Measurements from ENCODE around the gene SLC11A2. TPM values are rescaled to one million over a fixed set of nuclear protein-coding genes. Genes with fewer than 3 reads are reported as not detected.

The SLC11A2 gene
- total and polyA plus RNA-seq, 9 of the 15 experiments (the other 6 are each of a cell fraction or from before 2014, with no cell fraction given): 21.1 to 54.0 (median 32.9) TPM

DNA sequence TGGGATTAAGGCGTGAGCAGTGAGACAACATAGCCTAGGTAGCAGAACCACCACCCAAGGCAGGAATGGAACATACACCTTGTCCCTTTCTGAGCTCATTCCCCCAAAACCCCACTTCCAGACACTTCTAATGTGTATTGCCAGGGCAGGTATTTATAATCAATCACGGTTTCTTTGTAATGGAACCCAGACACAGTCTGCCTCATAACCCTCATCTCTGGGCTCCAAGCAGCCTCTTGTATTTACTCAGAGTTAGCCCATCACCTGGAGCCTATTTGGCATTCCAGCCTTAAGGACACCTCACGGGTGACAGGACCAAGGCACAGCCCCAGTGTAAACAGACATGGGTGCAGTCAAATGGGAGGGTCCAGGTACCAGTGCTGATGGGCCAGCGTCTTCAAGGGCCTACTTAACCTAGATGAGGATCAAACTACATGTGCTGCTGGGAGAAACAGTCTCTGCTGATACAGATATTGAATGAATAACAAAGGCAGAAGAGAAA is 76.3 kb downstream of the SLC11A2 start:
- no peaks in the 10 kb centered on the region for H3K9me1 ChIP-seq (ENCODE audit: control insufficient read depth, insufficient read depth, low read length)
- H3K36me3 ChIP-seq (ENCODE audit: control insufficient read depth, insufficient read depth, low read length): no peaks in the 10 kb centered on the region
- no peak overlapping the region for H3K9ac ChIP-seq (ENCODE audit: insufficient read depth in 1 of 2, low read depth in 2 of 2, low read length in 2 of 2)
- no peak overlapping the region for H2AFZ ChIP-seq (ENCODE audit: low read depth, low read length)
- H3K4me1 ChIP-seq (replicated peaks in 1 of 2; ENCODE audit: control insufficient read depth in 2 of 2, insufficient read depth in 2 of 2, low read length in 2 of 2): peaks cover 0 to 5% of the 10 kb centered on the region in 2 experiments; a peak in 1 of 5 replicates
- H3K79me2 ChIP-seq (ENCODE audit: control insufficient read depth, insufficient read depth, low read length): no peaks in the 10 kb centered on the region
- intact Hi-C loops (cut with micrococcal nuclease) (no loop called here), in situ Hi-C loops (cut with MboI) (no loop called here)
- H3K9me3 ChIP-seq (replicated peaks; ENCODE audit: control insufficient read depth, insufficient read depth, low read depth, low read length): no peaks in the 10 kb centered on the region
- DNase-seq (ENCODE audit: extremely low read depth in 1 of 4, low spot score in 3 of 4): no peak
- TF ChIP-seq CEBPB (tag; IDR thresholded peaks at IDR 0.05) (no peak), EHMT2 (IDR thresholded peaks at IDR 0.05) (no peak), ZBTB2 (IDR thresholded peaks at IDR 0.05) (no peak), KAT2B (IDR thresholded peaks at IDR 0.05; ENCODE audit: low read depth, low read length) (no peak), BRF1 (IDR thresholded peaks at IDR 0.05; ENCODE audit: borderline replicate concordance, extremely low read depth, insufficient read length) (no peak), XRCC3 (IDR thresholded peaks at IDR 0.05) (no peak)
- TF ChIP-seq, protein P1, sequence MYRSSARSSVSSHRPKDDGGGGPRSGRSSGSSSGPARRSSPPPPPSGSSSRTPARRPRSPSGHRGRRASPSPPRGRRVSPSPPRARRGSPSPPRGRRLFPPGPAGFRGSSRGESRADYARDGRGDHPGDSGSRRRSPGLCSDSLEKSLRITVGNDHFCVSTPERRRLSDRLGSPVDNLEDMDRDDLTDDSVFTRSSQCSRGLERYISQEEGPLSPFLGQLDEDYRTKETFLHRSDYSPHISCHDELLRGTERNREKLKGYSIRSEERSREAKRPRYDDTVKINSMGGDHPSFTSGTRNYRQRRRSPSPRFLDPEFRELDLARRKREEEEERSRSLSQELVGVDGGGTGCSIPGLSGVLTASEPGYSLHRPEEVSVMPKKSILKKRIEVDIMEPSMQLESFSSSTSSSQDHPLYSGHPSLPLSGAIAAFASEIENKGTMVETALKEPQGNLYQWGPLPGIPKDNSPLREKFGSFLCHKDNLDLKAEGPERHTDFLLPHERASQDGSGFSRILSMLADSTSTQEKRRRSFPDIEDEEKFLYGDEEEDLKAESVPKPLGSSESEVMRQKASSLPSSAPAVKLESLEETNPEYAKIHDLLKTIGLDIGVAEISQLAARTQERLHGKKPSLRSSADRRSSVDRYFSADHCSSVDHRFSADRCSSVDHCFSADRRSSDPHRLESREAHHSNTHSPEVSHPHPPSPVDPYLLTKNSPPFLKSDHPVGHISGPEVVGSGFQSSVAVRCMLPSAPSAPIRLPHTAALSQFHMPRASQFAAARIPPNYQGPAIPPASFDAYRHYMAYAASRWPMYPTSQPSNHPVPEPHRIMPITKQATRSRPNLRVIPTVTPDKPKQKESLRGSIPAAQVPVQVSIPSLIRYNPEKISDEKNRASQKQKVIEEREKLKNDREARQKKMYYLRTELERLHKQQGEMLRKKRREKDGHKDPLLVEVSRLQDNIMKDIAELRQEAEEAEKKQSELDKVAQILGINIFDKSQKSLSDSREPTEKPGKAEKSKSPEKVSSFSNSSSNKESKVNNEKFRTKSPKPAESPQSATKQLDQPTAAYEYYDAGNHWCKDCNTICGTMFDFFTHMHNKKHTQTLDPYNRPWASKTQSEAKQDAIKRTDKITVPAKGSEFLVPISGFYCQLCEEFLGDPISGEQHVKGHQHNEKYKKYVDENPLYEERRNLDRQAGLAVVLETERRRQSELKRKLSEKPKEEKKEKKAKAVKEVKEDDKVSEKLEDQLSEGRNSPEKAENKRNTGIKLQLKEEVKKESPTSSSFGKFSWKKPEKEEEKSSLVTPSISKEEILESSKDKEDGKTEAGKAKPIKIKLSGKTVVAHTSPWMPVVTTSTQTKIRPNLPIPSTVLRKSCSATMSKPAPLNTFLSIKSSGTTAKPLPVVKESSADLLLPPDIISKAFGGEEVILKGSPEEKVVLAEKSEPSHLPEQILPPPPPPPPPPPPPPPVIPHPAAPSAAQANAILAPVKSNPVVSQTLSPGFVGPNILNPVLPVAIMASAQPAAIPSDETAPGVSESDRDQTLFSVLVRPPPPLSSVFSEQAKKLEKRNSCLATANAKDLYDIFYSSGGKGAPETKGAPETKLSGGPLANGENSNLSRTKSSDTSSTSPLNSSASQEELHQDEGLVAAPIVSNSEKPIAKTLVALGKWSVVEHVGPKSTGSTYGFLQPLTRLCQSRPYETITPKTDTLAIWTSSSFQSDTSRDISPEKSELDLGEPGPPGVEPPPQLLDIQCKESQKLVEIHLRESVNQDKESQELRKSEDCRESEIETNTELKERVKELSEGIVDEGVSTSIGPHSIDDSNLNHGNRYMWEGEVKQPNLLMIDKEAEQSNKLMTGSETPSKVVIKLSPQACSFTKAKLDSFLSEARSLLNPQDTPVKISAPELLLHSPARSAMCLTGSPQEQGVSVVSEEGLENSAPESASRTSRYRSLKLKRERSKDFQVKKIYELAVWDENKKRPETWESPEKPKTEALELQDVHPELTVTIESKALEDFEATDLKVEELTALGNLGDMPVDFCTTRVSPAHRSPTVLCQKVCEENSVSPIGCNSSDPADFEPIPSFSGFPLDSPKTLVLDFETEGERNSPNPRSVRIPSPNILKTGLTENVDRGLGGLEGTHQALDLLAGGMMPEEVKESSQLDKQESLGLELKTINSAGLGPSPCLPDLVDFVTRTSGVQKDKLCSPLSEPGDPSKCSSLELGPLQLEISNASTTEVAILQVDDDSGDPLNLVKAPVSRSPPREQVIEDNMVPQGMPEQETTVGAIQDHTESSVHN (IDR thresholded peaks at IDR 0.05; ENCODE audit: borderline replicate concordance in 1 of 2, low read depth in 1 of 2): no peak
- BruUV-seq (replicated peaks): no TSS peak
- POLR2A ChIA-PET: interaction anchor here (0.6 kb wide), 1 partner anchor 87 kb away, joined by 3 read pairs; no protein-coding TSS in a partner anchor
- 16% methylated on average over 4 of the region's 4 CpGs for WGBS (ENCODE audit: insufficient coverage, low coverage, missing lambda C conversion rate)
- no peak overlapping the region for H3K4me2 ChIP-seq (ENCODE audit: insufficient read depth, low read length)
- FAIRE-seq: no peak
- no peaks in the 10 kb centered on the region for H4K20me1 ChIP-seq (replicated peaks; ENCODE audit: control insufficient read depth, insufficient read depth, low read length)
- no peak for ATAC-seq
- H3K27me3 ChIP-seq (ENCODE audit: control insufficient read depth in 2 of 2, insufficient read depth in 2 of 2, low read length in 2 of 2): no peaks in the 10 kb centered on the region
- CTCF ChIA-PET (ENCODE audit: low intra/inter-chr PET ratio): interaction anchor here (0.5 kb wide), 1 partner anchor 1908 kb away, joined by 3 read pairs; no protein-coding TSS in a partner anchor
- H3K4me3 ChIP-seq: no peak overlapping the region
- H3K27ac ChIP-seq (ENCODE audit: extremely low read depth, low read depth, low read length): no peak overlapping the region
